ENCODE results near the gene CHKA.

The CHKA gene

GRCh38 chr11:68028802-68029545, 92.2 kb downstream of the CHKA start:
- H3K36me3 ChIP-seq (ENCODE audit: control insufficient read depth, insufficient read depth, low read length), result peaks cover 21% of the 10 kb centered on the region
- peak overlapping the region; percentile 74 for H3K27ac ChIP-seq (ENCODE audit: low read depth, low read length, severe bottlenecking)
- peaks cover 6% of the 10 kb centered on the region for H3K9me3 ChIP-seq (ENCODE audit: control insufficient read depth, low read length)
- H3K4me1 ChIP-seq (ENCODE audit: control insufficient read depth, insufficient read depth, low read length, poor library complexity, severe bottlenecking), result peaks cover 9% of the 10 kb centered on the region
- 96 to 99% methylated on average over 9 to 11 of the region's 12 CpGs for WGBS, 2 experiments (ENCODE audit: insufficient coverage in 2 of 2)
- H3K4me3 ChIP-seq (ENCODE audit: extremely low read depth, insufficient read depth, low read length, poor library complexity, severe bottlenecking), result no peak overlapping the region

- H3K36me3 ChIP-seq (ENCODE audit: control insufficient read depth, insufficient read depth, low read length), result peaks cover 8% of the 10 kb centered on the region
- H3K4me3 ChIP-seq (ENCODE audit: extremely low read depth, insufficient read depth, low read length, poor library complexity, severe bottlenecking), result no peak overlapping the region
- H3K4me1 ChIP-seq (ENCODE audit: control insufficient read depth, insufficient read depth, low read length, poor library complexity, severe bottlenecking), result peaks cover 9% of the 10 kb centered on the region
- H3K9me3 ChIP-seq (ENCODE audit: control insufficient read depth, low read length), result peaks cover 6% of the 10 kb centered on the region
- peak overlapping the region; percentile 77 for H3K27ac ChIP-seq (ENCODE audit: low read depth, low read length, severe bottlenecking)
- 91 to 94% methylated on average over 17 to 21 of the region's 21 CpGs for WGBS, 2 experiments (ENCODE audit: insufficient coverage in 2 of 2)
Observed at GRCh38 chr11:68027667-68028066, 93.5 kb downstream of the CHKA start.

- peaks cover 6% of the 10 kb centered on the region for H3K9me3 ChIP-seq (ENCODE audit: control insufficient read depth, low read length)
- whole genome bisulfite sequencing, 2 experiments (ENCODE audit: insufficient coverage in 2 of 2), result 92 to 97% methylated on average over 11 to 16 of the region's 18 CpGs
- no peak overlapping the region for H3K4me3 ChIP-seq (ENCODE audit: extremely low read depth, insufficient read depth, low read length, poor library complexity, severe bottlenecking)
- H3K36me3 ChIP-seq (ENCODE audit: control insufficient read depth, insufficient read depth, low read length), result no peaks in the 10 kb centered on the region
- H3K27ac ChIP-seq (ENCODE audit: low read depth, low read length, severe bottlenecking), result no peak overlapping the region
- peaks cover 9% of the 10 kb centered on the region for H3K4me1 ChIP-seq (ENCODE audit: control insufficient read depth, insufficient read depth, low read length, poor library complexity, severe bottlenecking)
Observed at GRCh38 chr11:68026391-68027105, 94.6 kb downstream of the CHKA start.

GRCh38 chr11:68025047-68025446, 96.1 kb downstream of the CHKA start:
- Histone ChIP-seq H3K36me3 (ENCODE audit: control insufficient read depth, insufficient read depth, low read length) (no peaks in the 10 kb centered on the region), H3K9me3 (ENCODE audit: control insufficient read depth, low read length) (peaks cover 6% of the 10 kb centered on the region), H3K27ac (ENCODE audit: low read depth, low read length, severe bottlenecking) (no peak overlapping the region), H3K4me1 (ENCODE audit: control insufficient read depth, insufficient read depth, low read length, poor library complexity, severe bottlenecking) (peaks cover 11% of the 10 kb centered on the region), H3K4me3 (ENCODE audit: extremely low read depth, insufficient read depth, low read length, poor library complexity, severe bottlenecking) (no peak overlapping the region)
- 88 to 96% methylated on average over 3 to 4 of the region's 5 CpGs for WGBS, 2 experiments (ENCODE audit: insufficient coverage in 2 of 2)

- WGBS, 2 experiments (ENCODE audit: insufficient coverage in 2 of 2), result 95 to 100% methylated on average over 3 to 4 of the region's 5 CpGs
- Histone ChIP-seq H3K4me1 (ENCODE audit: control insufficient read depth, insufficient read depth, low read length, poor library complexity, severe bottlenecking) (peaks cover 11% of the 10 kb centered on the region), H3K4me3 (ENCODE audit: extremely low read depth, insufficient read depth, low read length, poor library complexity, severe bottlenecking) (no peak overlapping the region), H3K36me3 (ENCODE audit: control insufficient read depth, insufficient read depth, low read length) (no peaks in the 10 kb centered on the region), H3K9me3 (ENCODE audit: control insufficient read depth, low read length) (peaks cover 6% of the 10 kb centered on the region), H3K27ac (ENCODE audit: low read depth, low read length, severe bottlenecking) (no peak overlapping the region)
Observed at GRCh38 chr11:68024508-68024907, 96.7 kb downstream of the CHKA start.

- no peak overlapping the region for H3K27ac ChIP-seq (ENCODE audit: low read depth, low read length, severe bottlenecking)
- peaks cover 4% of the 10 kb centered on the region for H3K4me1 ChIP-seq (ENCODE audit: control insufficient read depth, insufficient read depth, low read length, poor library complexity, severe bottlenecking)
- no peak overlapping the region for H3K4me3 ChIP-seq (ENCODE audit: extremely low read depth, insufficient read depth, low read length, poor library complexity, severe bottlenecking)
- no peaks in the 10 kb centered on the region for H3K36me3 ChIP-seq (ENCODE audit: control insufficient read depth, insufficient read depth, low read length)
- H3K9me3 ChIP-seq (ENCODE audit: control insufficient read depth, low read length), result no peaks in the 10 kb centered on the region
- WGBS, 2 experiments (ENCODE audit: insufficient coverage in 2 of 2), result 91 to 92% methylated on average over 11 to 13 of the region's 13 CpGs
Observed at GRCh38 chr11:68022531-68022930, 98.7 kb downstream of the CHKA start.

- Histone ChIP-seq H3K36me3 (ENCODE audit: control insufficient read depth, insufficient read depth, low read length) (no peaks in the 10 kb centered on the region), H3K4me1 (ENCODE audit: control insufficient read depth, insufficient read depth, low read length, poor library complexity, severe bottlenecking) (peaks cover 3% of the 10 kb centered on the region), H3K9me3 (ENCODE audit: control insufficient read depth, low read length) (no peaks in the 10 kb centered on the region), H3K4me3 (ENCODE audit: extremely low read depth, insufficient read depth, low read length, poor library complexity, severe bottlenecking) (no peak overlapping the region), H3K27ac (ENCODE audit: low read depth, low read length, severe bottlenecking) (no peak overlapping the region)
- WGBS, 2 experiments (ENCODE audit: insufficient coverage in 2 of 2), result 75 to 78% methylated on average over 25 to 26 of the region's 27 CpGs
Observed at GRCh38 chr11:68021167-68021787, 99.9 kb downstream of the CHKA start.

GRCh38 chr11:68020575-68020974, 100.6 kb downstream of the CHKA start:
- Histone ChIP-seq H3K36me3 (ENCODE audit: control insufficient read depth, insufficient read depth, low read length) (no peaks in the 10 kb centered on the region), H3K4me1 (ENCODE audit: control insufficient read depth, insufficient read depth, low read length, poor library complexity, severe bottlenecking) (peaks cover 3% of the 10 kb centered on the region), H3K9me3 (ENCODE audit: control insufficient read depth, low read length) (no peaks in the 10 kb centered on the region), H3K4me3 (ENCODE audit: extremely low read depth, insufficient read depth, low read length, poor library complexity, severe bottlenecking) (no peak overlapping the region), H3K27ac (ENCODE audit: low read depth, low read length, severe bottlenecking) (no peak overlapping the region)
- WGBS, 2 experiments (ENCODE audit: insufficient coverage in 2 of 2), result 57 to 60% methylated on average over 9 to 11 of the region's 11 CpGs

GRCh38 chr11:68019486-68019885, 101.7 kb downstream of the CHKA start:
- peaks cover 5% of the 10 kb centered on the region for H3K4me1 ChIP-seq (ENCODE audit: control insufficient read depth, insufficient read depth, low read length, poor library complexity, severe bottlenecking)

GRCh38 chr11:68018730-68019190, 102.4 kb downstream of the CHKA start:
- no peak overlapping the region for H3K4me3 ChIP-seq (ENCODE audit: extremely low read depth, insufficient read depth, low read length, poor library complexity, severe bottlenecking)
- WGBS, 2 experiments (ENCODE audit: insufficient coverage in 2 of 2), result 93 to 97% methylated on average over 16 to 17 of the region's 18 CpGs
- H3K9me3 ChIP-seq (ENCODE audit: control insufficient read depth, low read length), result no peaks in the 10 kb centered on the region
- peaks cover 9% of the 10 kb centered on the region for H3K4me1 ChIP-seq (ENCODE audit: control insufficient read depth, insufficient read depth, low read length, poor library complexity, severe bottlenecking)
- no peak overlapping the region for H3K27ac ChIP-seq (ENCODE audit: low read depth, low read length, severe bottlenecking)
- no peaks in the 10 kb centered on the region for H3K36me3 ChIP-seq (ENCODE audit: control insufficient read depth, insufficient read depth, low read length)

More at GRCh38 chr11:68019486-68019885, 101.7 kb downstream of the CHKA start:
- Histone ChIP-seq H3K27ac (ENCODE audit: low read depth, low read length, severe bottlenecking) (no peak overlapping the region), H3K4me3 (ENCODE audit: extremely low read depth, insufficient read depth, low read length, poor library complexity, severe bottlenecking) (no peak overlapping the region), H3K9me3 (ENCODE audit: control insufficient read depth, low read length) (no peaks in the 10 kb centered on the region), H3K36me3 (ENCODE audit: control insufficient read depth, insufficient read depth, low read length) (no peaks in the 10 kb centered on the region)
- WGBS, 2 experiments (ENCODE audit: insufficient coverage in 2 of 2), result 89 to 92% methylated on average over 10 to 12 of the region's 12 CpGs
